Osteocyte (in vitro differentiated cells): Measurements from ENCODE around the gene RABGGTB. TPM values are rescaled to one million over a fixed set of nuclear protein-coding genes. Genes with fewer than 3 reads are reported as not detected.
"Not testable (repeated sequence)": the region's sequence is repeated elsewhere in the genome, so short reads cannot be mapped to it uniquely, and the experiment has no call there.

Source experiments
- DNase-seq: peaks from one replicate; pipeline ENCODE4 v3.0.0; 2021; ENCODE audit warnings: mixed read lengths; ENCODE audit not compliant: unreplicated experiment; ENCODE audit errors: extremely low spot score
- H3K27ac Mint-ChIP-seq: one replicate; pipeline ENCODE4 v1.8.0; 2021; ENCODE audit warnings: mild to moderate bottlenecking, mixed read lengths; ENCODE audit not compliant: unreplicated experiment
- H3K27me3 Mint-ChIP-seq: one replicate; pipeline ENCODE4 v1.8.0; 2021; ENCODE audit warnings: mixed read lengths; ENCODE audit not compliant: unreplicated experiment
- H3K36me3 Mint-ChIP-seq: one replicate; pipeline ENCODE4 v1.8.0; 2021; ENCODE audit warnings: mixed read lengths; ENCODE audit not compliant: unreplicated experiment
- H3K4me1 Mint-ChIP-seq: one replicate; pipeline ENCODE4 v1.8.0; 2021; ENCODE audit warnings: mixed read lengths; ENCODE audit not compliant: unreplicated experiment
- H3K4me3 Mint-ChIP-seq: one replicate; pipeline ENCODE4 v1.8.0; 2021; ENCODE audit warnings: mild to moderate bottlenecking, moderate library complexity, mixed read lengths; ENCODE audit not compliant: unreplicated experiment
- H3K9me3 Mint-ChIP-seq: one replicate; pipeline ENCODE4 v1.8.0; 2021; ENCODE audit warnings: mixed read lengths; ENCODE audit not compliant: unreplicated experiment
- CTCF ChIP-seq: fragments of 200-600 bp; sonication (generic); IDR thresholded peaks from 2 replicates; pipeline ENCODE4 v1.5.0; 2021; ENCODE audit warnings: antibody characterized with exemption, mild to moderate bottlenecking, moderate library complexity
- total RNA-seq: library from RNA; stranded (reverse); gene quantifications from 2 replicates; pipeline ENCODE4 v1.2.1, GENCODE V29; 2021

Gene RABGGTB
- total RNA-seq, 1 donor from 2014 or later = 62.5 TPM

DNA sequence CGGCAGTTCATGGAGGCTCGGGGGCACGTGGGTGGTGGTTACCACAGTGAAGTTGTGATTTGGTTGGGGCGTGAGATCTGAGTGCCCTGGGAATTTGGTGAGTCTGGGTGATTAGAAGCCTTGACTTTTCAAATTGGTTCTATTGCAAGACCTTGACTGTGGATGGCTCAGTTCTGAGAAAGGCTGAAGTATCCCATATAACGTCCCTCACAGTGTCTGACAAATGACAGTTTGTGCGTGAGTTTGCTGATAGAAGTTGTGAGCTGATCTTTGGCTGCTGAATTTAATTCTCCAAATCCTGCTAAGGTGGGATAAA lies 11.2 kb downstream of the RABGGTB start:
- Mint-ChIP-seq H3K27me3 (no peaks in the 10 kb centered on the region), H3K4me3 (no peak overlapping the region), H3K9me3 (no peaks in the 10 kb centered on the region), H3K36me3 (peaks cover 43% of the 10 kb centered on the region), H3K4me1 (peaks cover 1% of the 10 kb centered on the region), H3K27ac (no peak overlapping the region)
- TF ChIP-seq CTCF = no peak
- no peak for DNase-seq

DNA sequence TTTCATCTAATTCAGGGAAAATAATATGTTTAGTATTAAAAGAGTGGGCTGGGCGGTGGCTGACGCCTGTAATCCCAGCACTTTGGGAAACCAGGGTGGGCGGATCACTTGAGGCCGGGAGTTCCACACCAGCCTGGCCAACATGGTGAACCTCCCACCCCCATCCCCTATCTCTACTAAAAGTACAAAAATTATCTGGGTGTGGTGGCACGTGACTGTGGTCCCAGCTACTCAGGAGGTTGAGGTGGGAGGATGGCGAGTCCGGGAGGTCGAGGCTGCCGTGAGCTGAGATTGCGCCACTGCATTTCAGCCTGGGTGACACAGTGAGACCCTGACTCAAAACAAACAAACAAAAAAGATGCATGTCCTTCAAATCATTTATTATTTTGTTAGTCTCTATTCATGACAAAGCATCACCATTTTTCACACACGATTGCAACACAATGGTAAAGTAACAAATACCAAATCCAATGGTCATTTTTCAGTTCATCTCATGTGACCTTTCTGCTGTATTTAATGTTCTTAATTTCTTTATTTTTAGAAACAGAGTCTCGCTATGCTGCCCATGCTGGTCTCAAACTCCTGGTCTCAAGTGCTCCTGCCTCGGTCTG lies 11.7 kb downstream of the RABGGTB start:
- Mint-ChIP-seq H3K4me3 (no peak overlapping the region), H3K27ac (no peak overlapping the region), H3K4me1 (no peaks in the 10 kb centered on the region), H3K36me3 (peaks cover 40% of the 10 kb centered on the region), H3K27me3 (no peaks in the 10 kb centered on the region), H3K9me3 (no peaks in the 10 kb centered on the region)
- TF ChIP-seq CTCF = no peak
- no peak for DNase-seq

DNA sequence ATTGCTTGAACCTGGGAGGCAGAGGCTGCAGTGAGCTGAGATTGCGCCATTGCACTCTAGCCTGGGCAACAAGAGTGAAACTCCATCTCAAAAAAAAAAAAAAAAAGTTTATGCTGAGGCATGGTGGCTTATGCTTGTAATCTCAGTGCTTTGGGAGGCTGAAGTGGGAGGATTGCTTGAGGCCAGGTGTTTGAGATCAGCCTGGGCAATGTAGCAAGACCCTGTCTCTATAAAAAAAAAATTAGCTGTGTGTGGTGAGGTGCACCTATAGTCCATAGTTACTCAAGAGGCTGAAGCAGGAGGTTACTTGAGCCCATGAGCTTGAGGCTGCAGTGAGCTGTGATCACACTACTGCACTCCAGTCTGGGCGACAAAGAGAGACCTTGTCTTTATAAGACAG lies 15.4 kb downstream of the RABGGTB start:
- H3K9me3 Mint-ChIP-seq, H3K27me3 Mint-ChIP-seq, DNase-seq, H3K4me1 Mint-ChIP-seq, H3K4me3 Mint-ChIP-seq, H3K27ac Mint-ChIP-seq: not testable (repeated sequence)
- H3K36me3 Mint-ChIP-seq = peaks cover 16% of the 10 kb centered on the region

- DNase-seq = no peak
- Mint-ChIP-seq H3K9me3 (no peaks in the 10 kb centered on the region), H3K4me3 (no peak overlapping the region), H3K27me3 (no peaks in the 10 kb centered on the region), H3K4me1 (no peaks in the 10 kb centered on the region), H3K27ac (no peak overlapping the region), H3K36me3 (no peaks in the 10 kb centered on the region)
- no peak for TF ChIP-seq CTCF
Observed at GRCh38 chr1:75808921-75809320, 22.9 kb downstream of the RABGGTB start.

DNA sequence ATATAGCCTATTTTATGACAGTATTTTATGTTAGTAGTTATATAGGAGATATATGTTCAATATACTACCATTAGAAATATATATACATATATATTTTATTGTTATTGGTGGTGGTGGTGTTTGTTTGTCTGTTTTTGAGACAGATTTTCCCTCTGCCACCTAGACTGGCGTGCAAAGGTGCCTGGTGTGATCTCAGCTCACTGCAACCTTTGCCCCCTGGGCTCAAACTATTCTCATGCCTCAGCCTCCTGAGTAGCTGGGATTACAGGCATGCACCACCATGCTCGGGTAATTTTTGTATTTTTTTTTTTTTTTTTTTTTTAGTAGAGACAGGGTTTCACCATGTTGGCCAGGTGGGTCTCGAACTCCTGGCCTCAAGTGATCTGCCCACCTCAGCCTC lies 24.1 kb downstream of the RABGGTB start:
- not testable (repeated sequence) for H3K27me3 Mint-ChIP-seq, DNase-seq, H3K27ac Mint-ChIP-seq, H3K9me3 Mint-ChIP-seq, H3K36me3 Mint-ChIP-seq, H3K4me1 Mint-ChIP-seq, H3K4me3 Mint-ChIP-seq

DNA sequence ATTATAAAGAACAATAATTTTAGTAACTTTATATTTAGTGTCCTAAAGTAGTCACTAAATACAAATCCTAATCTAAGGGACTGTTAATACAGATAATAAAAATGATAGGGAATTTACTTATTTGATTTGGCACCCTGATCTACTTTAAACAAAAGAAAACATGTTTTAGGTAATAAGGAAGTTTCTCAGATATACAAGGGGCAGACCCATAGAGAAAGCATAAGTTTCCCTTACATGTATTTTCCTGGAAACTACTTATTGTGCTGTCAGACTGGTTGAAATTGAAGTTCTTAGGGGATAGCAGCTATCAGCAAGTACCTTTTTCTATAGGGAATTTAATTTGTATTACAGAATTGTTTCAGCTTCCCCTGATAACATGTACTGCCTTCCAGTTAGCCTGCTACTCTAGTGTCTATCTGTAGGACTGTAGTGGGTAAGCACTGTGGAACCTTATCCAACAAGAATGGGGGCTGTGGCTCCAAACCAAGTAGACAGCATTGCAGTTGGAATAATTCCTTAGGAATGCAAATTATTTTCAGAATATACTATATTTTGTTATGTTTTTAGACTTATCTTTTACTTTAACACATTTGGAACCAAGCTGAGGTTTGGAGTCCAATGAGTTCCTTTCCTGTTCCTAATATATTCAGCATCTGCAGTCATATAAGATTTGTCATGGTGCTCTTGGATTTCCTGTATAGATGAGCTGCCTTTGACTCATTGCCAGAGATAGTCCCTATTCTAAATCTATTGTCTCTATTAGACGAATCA lies 25.3 kb downstream of the RABGGTB start:
- Mint-ChIP-seq H3K27ac (no peak overlapping the region), H3K27me3 (no peaks in the 10 kb centered on the region), H3K4me3 (no peak overlapping the region), H3K36me3 (no peaks in the 10 kb centered on the region), H3K9me3 (no peaks in the 10 kb centered on the region), H3K4me1 (no peaks in the 10 kb centered on the region)
- no peak for DNase-seq
- TF ChIP-seq CTCF = no peak
